Common myeloid progenitor, CD34-positive (primary cell): ENCODE results near the gene SYNE1.

Source experiments
- CTCF ChIA-PET: fragments of 350-600 bp; sonication (Branson Sonifier 250); formaldehyde crosslinking; loops from one replicate; lab custom pipeline; 2021; ENCODE audit warnings: antibody characterized with exemption; lab: Charles Lee
- POLR2A ChIA-PET: fragments of 350-600 bp; sonication (Branson Sonifier 250); formaldehyde crosslinking; loops from one replicate; lab custom pipeline; 2021; ENCODE audit warnings: antibody characterized with exemption; lab: Charles Lee
- DNase-seq, 3 donors: peaks; one replicate each; pipeline versions ENCODE4 v3.0.0 to v3.0.0-alpha.2; 2013
- H3K27ac ChIP-seq, 2 experiments: 1 replicate in 1 of 2; 2 replicates in 1 of 2; pipeline ENCODE4 v1.7.0; 2013; ENCODE audit warnings: inconsistent platforms in 2 of 2, low read length in 2 of 2, mild to moderate bottlenecking in 2 of 2, low read depth in 1 of 2, moderate library complexity in 1 of 2; ENCODE audit not compliant: severe bottlenecking in 2 of 2, insufficient read depth in 1 of 2, poor library complexity in 1 of 2
- H3K27me3 ChIP-seq, 5 experiments: replicated peaks in 2 of 5; 1 replicate in 3 of 5; 2 replicates in 2 of 5; pipeline versions ENCODE4 v1.6.1 to v1.7.0; 2013; ENCODE audit warnings: low read length in 4 of 5, mild to moderate bottlenecking in 2 of 5, moderate library complexity in 2 of 5, inconsistent platforms in 1 of 5; ENCODE audit not compliant: insufficient read depth in 5 of 5, control insufficient read depth in 4 of 5
- H3K36me3 ChIP-seq, 4 experiments: 1 replicate in 2 of 4; 2 replicates in 2 of 4; pipeline versions ENCODE4 v1.6.1 to v1.7.0; 2013; ENCODE audit warnings: low read length in 3 of 4, control low read depth in 1 of 4, mild to moderate bottlenecking in 1 of 4; ENCODE audit not compliant: control insufficient read depth in 4 of 4, insufficient read depth in 4 of 4
- H3K4me1 ChIP-seq, 4 experiments: 1 replicate in 3 of 4; 2 replicates in 1 of 4; pipeline versions ENCODE4 v1.6.1 to v1.7.1; 2013; ENCODE audit warnings: low read length in 3 of 4, mild to moderate bottlenecking in 3 of 4, control low read depth in 1 of 4, inconsistent platforms in 1 of 4, moderate library complexity in 1 of 4; ENCODE audit not compliant: control insufficient read depth in 4 of 4, insufficient read depth in 4 of 4; ENCODE audit errors: control extremely low read depth in 1 of 4
- H3K4me3 ChIP-seq, 7 experiments: 1 replicate in 4 of 7; 2 replicates in 3 of 7; pipeline versions ENCODE4 v1.5.1 to v1.7.0; 2013; ENCODE audit warnings: mild to moderate bottlenecking in 7 of 7, low read length in 6 of 7, moderate library complexity in 6 of 7, inconsistent platforms in 2 of 7, low read depth in 2 of 7, control low read depth in 1 of 7; ENCODE audit not compliant: insufficient read depth in 4 of 7, control insufficient read depth in 1 of 7; ENCODE audit errors: extremely low read depth in 1 of 7
- H3K9me3 ChIP-seq, 5 experiments: 1 replicate in 4 of 5; 2 replicates in 1 of 5; pipeline versions ENCODE4 v1.6.1 to v1.7.1; 2013; ENCODE audit warnings: low read length in 4 of 5, mild to moderate bottlenecking in 2 of 5, inconsistent platforms in 1 of 5, low read depth in 1 of 5, moderate library complexity in 1 of 5; ENCODE audit not compliant: control insufficient read depth in 4 of 5, insufficient read depth in 2 of 5; ENCODE audit errors: control extremely low read depth in 1 of 5
- WGBS: methylation state at CpG from one replicate; pipeline ENCODE4 v1.1.5; 2013; ENCODE audit not compliant: insufficient coverage; 5-methylcytosine and 5-hydroxymethylcytosine counted together

Gene SYNE1

GRCh38 chr6:152351742-152352141 lies 285.4 kb downstream of the SYNE1 start:
- ChIA-PET POLR2A (no interaction called here), CTCF (interaction anchor here (0.8 to 1.5 kb wide), 3 partner anchors 13 to 78 kb away, joined by 3 to 4 read pairs (median 3); no protein-coding TSS in a partner anchor)
- Histone ChIP-seq H3K36me3 (no peaks in the 10 kb centered on the region), H3K4me1 (peaks cover 0 to 2% (median 0%) of the 10 kb centered on the region in 4 experiments), H3K4me3 (no peak overlapping the region), H3K27me3 (no peaks in the 10 kb centered on the region), H3K9me3 (no peaks in the 10 kb centered on the region), H3K27ac (no peak overlapping the region)
- WGBS, result 64% methylated on average over 3 of the region's 5 CpGs
- DNase-seq, result no peak

- H3K9me3 ChIP-seq, result no peaks in the 10 kb centered on the region
- H3K36me3 ChIP-seq, result no peaks in the 10 kb centered on the region
- 92% methylated on average over 2 of the region's 2 CpGs for WGBS
- H3K27me3 ChIP-seq, result no peaks in the 10 kb centered on the region
- DNase-seq, result no peak
- H3K4me3 ChIP-seq, result no peak overlapping the region
- POLR2A ChIA-PET, result no interaction called here
- CTCF ChIA-PET, result interaction anchor here (0.8 to 1.5 kb wide), 3 partner anchors 12 to 77 kb away, joined by 3 to 4 read pairs (median 3); no protein-coding TSS in a partner anchor
- no peaks in the 10 kb centered on the region for H3K4me1 ChIP-seq
- H3K27ac ChIP-seq, result no peak overlapping the region
Measured at GRCh38 chr6:152351110-152351509, 286.1 kb downstream of the SYNE1 start.

GRCh38 chr6:152348116-152348515 lies 289.0 kb downstream of the SYNE1 start:
- H3K4me3 ChIP-seq, result no peak overlapping the region
- ChIA-PET POLR2A (interaction anchor here (0.7 kb wide), 1 partner anchor 1713 kb away, joined by 4 read pairs; no protein-coding TSS in a partner anchor), CTCF (no interaction called here)
- WGBS, result 96% methylated on average over 5 of the region's 6 CpGs
- H3K9me3 ChIP-seq, result no peaks in the 10 kb centered on the region
- no peaks in the 10 kb centered on the region for H3K4me1 ChIP-seq
- H3K27ac ChIP-seq, result no peak overlapping the region
- no peaks in the 10 kb centered on the region for H3K27me3 ChIP-seq
- DNase-seq, result no peak
- H3K36me3 ChIP-seq, result no peaks in the 10 kb centered on the region

- WGBS, result 99% methylated on average over 8 of the region's 9 CpGs
- no peaks in the 10 kb centered on the region for H3K9me3 ChIP-seq
- H3K4me3 ChIP-seq, result no peak overlapping the region
- H3K36me3 ChIP-seq, result no peaks in the 10 kb centered on the region
- ChIA-PET CTCF (no interaction called here), POLR2A (interaction anchor here (0.7 kb wide), 1 partner anchor 21 kb away, joined by 3 read pairs; no protein-coding TSS in a partner anchor)
- no peak for DNase-seq
- H3K4me1 ChIP-seq, result no peaks in the 10 kb centered on the region
- H3K27ac ChIP-seq, result no peak overlapping the region
- no peaks in the 10 kb centered on the region for H3K27me3 ChIP-seq
Measured at GRCh38 chr6:152343735-152344360, 293.3 kb downstream of the SYNE1 start.

- Histone ChIP-seq H3K4me1 (no peaks in the 10 kb centered on the region), H3K4me3 (no peak overlapping the region), H3K27ac (no peak overlapping the region), H3K27me3 (no peaks in the 10 kb centered on the region), H3K9me3 (no peaks in the 10 kb centered on the region), H3K36me3 (no peaks in the 10 kb centered on the region)
- WGBS, result 96% methylated on average over 3 of the region's 5 CpGs
- CTCF ChIA-PET, result interaction anchor here (0.8 kb wide), 1 partner anchor 44 kb away, joined by 3 read pairs; no protein-coding TSS in a partner anchor
- POLR2A ChIA-PET, result no interaction called here
- no peak for DNase-seq
Measured at GRCh38 chr6:152341596-152341995, 295.6 kb downstream of the SYNE1 start.

GRCh38 chr6:152338335-152339125 lies 298.6 kb downstream of the SYNE1 start:
- 58% methylated on average over 9 of the region's 10 CpGs for WGBS
- Histone ChIP-seq H3K9me3 (no peaks in the 10 kb centered on the region), H3K27me3 (no peaks in the 10 kb centered on the region), H3K4me3 (no peak overlapping the region), H3K27ac (no peak overlapping the region), H3K36me3 (no peaks in the 10 kb centered on the region), H3K4me1 (no peaks in the 10 kb centered on the region)
- CTCF ChIA-PET, result interaction anchor here (0.8 to 5.0 kb wide), 16 partner anchors 9 to 933 kb away, joined by 3 to 31 read pairs (median 4); no protein-coding TSS in a partner anchor
- DNase-seq, result peak; percentile 22 to 55 (median 40)
- POLR2A ChIA-PET, result no interaction called here

- no peaks in the 10 kb centered on the region for H3K9me3 ChIP-seq
- no peaks in the 10 kb centered on the region for H3K36me3 ChIP-seq
- H3K4me3 ChIP-seq, result no peak overlapping the region
- no peak for DNase-seq
- H3K4me1 ChIP-seq, result no peaks in the 10 kb centered on the region
- ChIA-PET POLR2A (no interaction called here), CTCF (interaction anchor here (5.0 kb wide), 1 partner anchor 17 kb away, joined by 23 read pairs; no protein-coding TSS in a partner anchor)
- WGBS, result 71% methylated on average over 3 of the region's 4 CpGs
- H3K27me3 ChIP-seq, result no peaks in the 10 kb centered on the region
- no peak overlapping the region for H3K27ac ChIP-seq
Measured at GRCh38 chr6:152334555-152334954, 302.6 kb downstream of the SYNE1 start.
